HCT116 (cell line): ENCODE measurements around the gene NMRAL1. TPM values are rescaled to one million over a fixed set of nuclear protein-coding genes. Genes with fewer than 3 reads are reported as not detected.

Experiments used
- ATAC-seq: fragments of 200-7000 bp; cut with Tn5 transposase; 2 replicates; pipeline ENCODE4 v1.9.1; 2020; ENCODE audit warnings: mild to moderate bottlenecking, moderate library complexity
- BruUV-seq: library from RNA; stranded (reverse); fragments of 400-500 nt; replicated peaks from 2 replicates; lab custom pipeline; 2021; lab: Mats Ljungman, UMichigan
- CTCF ChIA-PET: fragments of 300-600 bp; sonication (Branson Sonifier 250); formaldehyde crosslinking; loops from one replicate; lab custom pipeline; 2021; ENCODE audit warnings: antibody characterized with exemption; lab: Charles Lee
- POLR2A ChIA-PET: fragments of 300-600, 350-600 bp; sonication (Branson Sonifier 250); formaldehyde crosslinking; loops from one replicate; lab custom pipeline; 2021; ENCODE audit warnings: antibody characterized with exemption; lab: Charles Lee
- RAD21 ChIA-PET, 2 experiments: fragments of 300-600 bp; sonication (Branson Sonifier 250); formaldehyde crosslinking; loops; one replicate each; lab custom pipeline; 2023; ENCODE audit warnings: low total read pairs in 2 of 2; ENCODE audit not compliant: uncharacterized antibody in 2 of 2, unreplicated experiment in 2 of 2, low non-redundant PET in 1 of 2; lab: Charles Lee
- DNase-seq: peaks from one replicate; pipeline ENCODE4 v3.0.0-alpha.2; 2010; ENCODE audit warnings: low read depth, low spot score
- H2AFZ ChIP-seq: fragments of 200-600 bp; shearing (Covaris generic), sonication (generic); 2 replicates; pipeline ENCODE4 v1.6.1; 2017; ENCODE audit warnings: low read depth, mixed run types, mixed read lengths, antibody characterized with exemption, low read length; ENCODE audit not compliant: poor library complexity, severe bottlenecking
- H3K27ac ChIP-seq: 2 replicates; pipeline ENCODE4 v1.5.1; 2012; ENCODE audit warnings: low read depth, low read length
- H3K27me3 ChIP-seq: fragments of 200-600 bp; sonication (generic); 2 replicates; pipeline ENCODE4 v1.6.1; 2016; ENCODE audit warnings: mixed run types, low read length, mixed read lengths; ENCODE audit not compliant: insufficient read depth
- H3K36me3 ChIP-seq, 2 experiments: fragments of 200-500 bp in 1 of 2; fragments of 200-600 bp in 1 of 2; sonication (Bioruptor generic) in 1 of 2; sonication (generic) in 1 of 2; 2 replicates each; pipeline versions ENCODE4 v1.5.1 to v1.6.1; 2014 to 2016; ENCODE audit warnings: low read length in 2 of 2, inconsistent platforms in 1 of 2, mixed read lengths in 1 of 2, mixed run types in 1 of 2; ENCODE audit not compliant: insufficient read depth in 2 of 2, control insufficient read depth in 1 of 2
- H3K4me1 ChIP-seq, 2 experiments: fragments of 200-600 bp in 1 of 2; sonication (generic) in 1 of 2; 2 replicates each; pipeline versions ENCODE4 v1.5.1 to v1.6.1; 2012 to 2017; ENCODE audit warnings: low read length in 2 of 2, inconsistent platforms in 1 of 2, mild to moderate bottlenecking in 1 of 2, mixed read lengths in 1 of 2, mixed run types in 1 of 2, moderate library complexity in 1 of 2; ENCODE audit not compliant: insufficient read depth in 2 of 2, control insufficient read depth in 1 of 2
- H3K4me2 ChIP-seq: fragments of 200-600 bp; sonication (generic); 2 replicates; pipeline ENCODE4 v1.6.1; 2017; ENCODE audit warnings: mixed run types, low read length, mixed read lengths
- H3K4me3 ChIP-seq, 2 experiments: fragments of 200-600 bp in 1 of 2; sonication (generic) in 1 of 2; replicated peaks in 1 of 2; 2 replicates each; pipeline ENCODE4 v1.5.1; 2011 to 2016; ENCODE audit warnings: low read length in 2 of 2, control low read depth in 1 of 2, low read depth in 1 of 2, mild to moderate bottlenecking in 1 of 2, mixed read lengths in 1 of 2, mixed run types in 1 of 2
- H3K79me2 ChIP-seq: fragments of 200-600 bp; sonication (generic); 2 replicates; pipeline ENCODE4 v1.6.1; 2017; ENCODE audit warnings: mild to moderate bottlenecking, mixed run types, low read length, moderate library complexity, mixed read lengths; ENCODE audit not compliant: insufficient read depth
- H3K9ac ChIP-seq: fragments of 200-600 bp; sonication (generic); 2 replicates; pipeline ENCODE4 v1.6.1; 2016; ENCODE audit warnings: low read length, mixed read lengths
- H3K9me2 ChIP-seq: fragments of 200-600 bp; sonication (generic), shearing (Covaris generic); 2 replicates; pipeline ENCODE4 v1.6.1; 2017; ENCODE audit warnings: mixed run types, mild to moderate bottlenecking, moderate library complexity; ENCODE audit not compliant: insufficient read depth
- H3K9me3 ChIP-seq, 2 experiments: fragments of 200-500 bp in 1 of 2; fragments of 200-600 bp in 1 of 2; sonication (Bioruptor generic) in 1 of 2; sonication (generic) in 1 of 2; 2 replicates each; pipeline ENCODE4 v1.6.1; 2014 to 2017; ENCODE audit warnings: low read length in 2 of 2, mixed read lengths in 2 of 2, inconsistent platforms in 1 of 2, low read depth in 1 of 2, mild to moderate bottlenecking in 1 of 2, mixed run types in 1 of 2, moderate library complexity in 1 of 2; ENCODE audit not compliant: control insufficient read depth in 1 of 2, insufficient read depth in 1 of 2
- H4K20me1 ChIP-seq: fragments of 200-600 bp; sonication (generic), shearing (Covaris generic); 2 replicates; pipeline ENCODE4 v1.6.1; 2017; ENCODE audit warnings: mixed run types, mild to moderate bottlenecking, moderate library complexity; ENCODE audit not compliant: insufficient read depth
- CBX3 ChIP-seq: IDR thresholded peaks from 2 replicates; pipeline ENCODE4 v1.6.1; 2012; ENCODE audit warnings: low read depth
- CTCF ChIP-seq, 3 experiments: fragments of 200-600 bp in 1 of 3; sonication (generic) in 1 of 3; IDR thresholded peaks in 2 of 3; conservative IDR thresholded peaks in 1 of 3; 2 replicates each; pipeline ENCODE4 v1.5.1; 2012 to 2017; ENCODE audit warnings: low read depth in 2 of 3, low read length in 2 of 3, antibody characterized with exemption in 1 of 3, borderline replicate concordance in 1 of 3, control low read depth in 1 of 3, mild to moderate bottlenecking in 1 of 3, mixed read lengths in 1 of 3, mixed run types in 1 of 3, moderate library complexity in 1 of 3; ENCODE audit not compliant: insufficient read depth in 1 of 3
- ELF1 ChIP-seq: IDR thresholded peaks from 2 replicates; pipeline ENCODE4 v1.6.1; 2012; ENCODE audit warnings: low read depth, borderline replicate concordance
- FOSL1 ChIP-seq: IDR thresholded peaks from 2 replicates; pipeline ENCODE4 v1.6.1; 2012; ENCODE audit warnings: low read depth
- JUND ChIP-seq: IDR thresholded peaks from 2 replicates; pipeline ENCODE4 v1.6.1; 2012
- POLR2A ChIP-seq: IDR thresholded peaks from 2 replicates; pipeline ENCODE4 v1.7.0; 2011; ENCODE audit warnings: borderline replicate concordance; ENCODE audit not compliant: insufficient read depth, insufficient read length; ENCODE audit errors: extremely low read depth
- POLR2AphosphoS5 ChIP-seq: IDR thresholded peaks from 2 replicates; pipeline ENCODE4 v1.6.1; 2011; ENCODE audit warnings: mild to moderate bottlenecking, low read depth, low read length, moderate library complexity
- RAD21 ChIP-seq: IDR thresholded peaks from 2 replicates; pipeline ENCODE4 v1.6.1; 2012; ENCODE audit warnings: low read depth, mild to moderate bottlenecking
- REST ChIP-seq: IDR thresholded peaks from 2 replicates; pipeline ENCODE4 v1.6.1; 2012; ENCODE audit warnings: low read depth
- SIN3A ChIP-seq: IDR thresholded peaks from 2 replicates; pipeline ENCODE4 v1.6.1; 2012; ENCODE audit warnings: low read depth
- SP1 ChIP-seq: IDR thresholded peaks from 2 replicates; pipeline ENCODE4 v1.6.1; 2012; ENCODE audit warnings: low read depth
- SRF ChIP-seq: IDR thresholded peaks from 2 replicates; pipeline ENCODE4 v1.6.1; 2012; ENCODE audit warnings: low read depth
- TCF7L2 ChIP-seq: IDR thresholded peaks from 2 replicates; pipeline ENCODE4 v1.7.0; 2011; ENCODE audit warnings: borderline replicate concordance, inconsistent platforms; ENCODE audit not compliant: insufficient read depth, insufficient read length; ENCODE audit errors: extremely low read depth
- YY1 ChIP-seq: IDR thresholded peaks from 2 replicates; pipeline ENCODE4 v1.6.1; 2011; ENCODE audit warnings: low read length, low read depth, moderate library complexity, mild to moderate bottlenecking; ENCODE audit not compliant: insufficient replicate concordance; ENCODE audit errors: extremely low read depth
- ZBTB33 ChIP-seq: IDR thresholded peaks from 2 replicates; pipeline ENCODE4 v1.6.1; 2011; ENCODE audit warnings: mild to moderate bottlenecking, low read length, moderate library complexity; ENCODE audit not compliant: insufficient replicate concordance; ENCODE audit errors: extremely low read depth
- ZFX ChIP-seq: fragments of 450-650 bp; IDR thresholded peaks from 2 replicates; pipeline ENCODE4 v1.6.1; 2017
- intact Hi-C: fragments of 100-400 bp; cut with micrococcal nuclease; formaldehyde crosslinking; loops from 2 replicates; pipeline ENCODE4 v1.10.0; 2022
- total RNA-seq: library from RNA; stranded (reverse); gene quantifications from one replicate; pipeline ENCODE4 v1.2.1, GENCODE V29; 2021; ENCODE audit not compliant: unreplicated experiment

The NMRAL1 gene
- total RNA-seq, 1 experiment from 2014 or later: 76.7 TPM

- H3K4me3 ChIP-seq: no peak overlapping the region
- H3K9me2 ChIP-seq: no peaks in the 10 kb centered on the region
- no peak for DNase-seq
- no peak overlapping the region for H2AFZ ChIP-seq
- ATAC-seq: no peak
- BruUV-seq: no TSS peak
- ChIA-PET POLR2A (no interaction called here), CTCF (no interaction called here), RAD21 (no interaction called here)
- no peak overlapping the region for H3K4me2 ChIP-seq
- H3K36me3 ChIP-seq: peaks cover 20 to 23% of the 10 kb centered on the region in 2 experiments; a peak in 3 of 4 replicates
- H3K79me2 ChIP-seq: peaks cover 26% of the 10 kb centered on the region
- H3K4me1 ChIP-seq: peaks cover 4 to 27% of the 10 kb centered on the region in 2 experiments; a peak in 3 of 4 replicates
- H4K20me1 ChIP-seq: no peaks in the 10 kb centered on the region
- intact Hi-C loops: no loop called here
- no peaks in the 10 kb centered on the region for H3K27me3 ChIP-seq
- TF ChIP-seq YY1: no peak
- TF ChIP-seq ZFX: no peak
- TF ChIP-seq RAD21: no peak
- TF ChIP-seq POLR2AphosphoS5: no peak
- no peak for TF ChIP-seq TCF7L2
- no peak for TF ChIP-seq POLR2A
- no peak for TF ChIP-seq ELF1
- TF ChIP-seq CBX3: no peak
- TF ChIP-seq JUND: no peak
- TF ChIP-seq FOSL1: no peak
- no peak for TF ChIP-seq CTCF (IDR thresholded peaks at IDR 0.05 in 2 of 3, conservative IDR thresholded peaks at IDR 0.05 in 1 of 3; ENCODE audit: borderline replicate concordance in 1 of 3, insufficient read depth in 1 of 3, low read depth in 2 of 3, low read length in 2 of 3)
- TF ChIP-seq ZBTB33: no peak
- TF ChIP-seq SIN3A: no peak
- no peak for TF ChIP-seq SP1
- no peak for TF ChIP-seq REST
- no peak for TF ChIP-seq SRF
- H3K9me3 ChIP-seq: no peaks in the 10 kb centered on the region
- H3K9ac ChIP-seq: no peak overlapping the region
- H3K27ac ChIP-seq: no peak overlapping the region
Observed at GRCh38 chr16:4468972-4469371, 5.5 kb downstream of the NMRAL1 start.
